GM23248 (cell line): ENCODE measurements around the gene CASQ2. TPM values are rescaled to one million over a fixed set of nuclear protein-coding genes. Genes with fewer than 3 reads are reported as not detected.

ENCODE experiments used
- DNase-seq: peaks from one replicate; pipeline ENCODE4 v3.0.0-alpha.2; 2015
- H2AFZ ChIP-seq: fragments of 200-600 bp; sonication (generic); 2 replicates; pipeline ENCODE4 v1.6.1; 2016; ENCODE audit warnings: antibody characterized with exemption
- H3F3A ChIP-seq: fragments of 200-600 bp; sonication (generic); 2 replicates; pipeline ENCODE4 v1.6.1; 2016; ENCODE audit warnings: mild to moderate bottlenecking, antibody characterized with exemption, mixed run types; ENCODE audit not compliant: insufficient read depth
- H3K27ac ChIP-seq: fragments of 200-600 bp; sonication (generic); 2 replicates; pipeline ENCODE4 v1.5.1; 2016; ENCODE audit warnings: mild to moderate bottlenecking
- H3K27me3 ChIP-seq: fragments of 200-600 bp; sonication (generic); replicated peaks from 2 replicates; pipeline ENCODE4 v1.6.1; 2016; ENCODE audit warnings: mild to moderate bottlenecking; ENCODE audit not compliant: insufficient read depth
- H3K36me3 ChIP-seq: fragments of 200-600 bp; sonication (generic); 2 replicates; pipeline ENCODE4 v1.6.1; 2016; ENCODE audit warnings: low read depth, mild to moderate bottlenecking
- H3K4me1 ChIP-seq: fragments of 200-600 bp; sonication (generic); 2 replicates; pipeline ENCODE4 v1.6.1; 2016; ENCODE audit warnings: mild to moderate bottlenecking; ENCODE audit not compliant: insufficient read depth
- H3K4me2 ChIP-seq: fragments of 200-600 bp; sonication (generic); one replicate; pipeline ENCODE4 v1.6.1; 2016; ENCODE audit warnings: mild to moderate bottlenecking; ENCODE audit not compliant: unreplicated experiment
- H3K4me3 ChIP-seq: fragments of 200-600 bp; sonication (generic); 2 replicates; pipeline ENCODE4 v1.5.1; 2016; ENCODE audit warnings: mild to moderate bottlenecking
- H3K79me2 ChIP-seq: fragments of 200-600 bp; sonication (generic); 2 replicates; pipeline ENCODE4 v1.6.1; 2016; ENCODE audit warnings: mild to moderate bottlenecking; ENCODE audit not compliant: insufficient read depth
- H3K9ac ChIP-seq: fragments of 200-600 bp; sonication (generic); 2 replicates; pipeline ENCODE4 v1.6.1; 2016; ENCODE audit warnings: mild to moderate bottlenecking
- H3K9me2 ChIP-seq: fragments of 200-600 bp; sonication (generic); 2 replicates; pipeline ENCODE4 v1.6.1; 2016; ENCODE audit warnings: mixed run types, mild to moderate bottlenecking, moderate library complexity; ENCODE audit not compliant: insufficient read depth
- H3K9me3 ChIP-seq: fragments of 200-600 bp; sonication (generic); one replicate; pipeline ENCODE4 v1.6.1; 2017; ENCODE audit warnings: low read depth
- H4K20me1 ChIP-seq: fragments of 200-600 bp; sonication (generic); 2 replicates; pipeline ENCODE4 v1.6.0; 2016; ENCODE audit not compliant: insufficient read depth
- EZH2 ChIP-seq: fragments of 200-600 bp; sonication (generic); IDR thresholded peaks from 2 replicates; pipeline ENCODE4 v1.6.1; 2018; ENCODE audit warnings: antibody characterized with exemption, mild to moderate bottlenecking; ENCODE audit not compliant: insufficient read depth, poor library complexity, severe bottlenecking
- EZH2phosphoT487 ChIP-seq: fragments of 200-600 bp; sonication (generic); IDR thresholded peaks from 2 replicates; pipeline ENCODE4 v1.6.1; 2018; ENCODE audit warnings: antibody characterized with exemption, moderate library complexity, mild to moderate bottlenecking, low read depth; ENCODE audit not compliant: insufficient read depth
- WGBS, 2 experiments: methylation state at CpG; one replicate each; pipeline ENCODE4 v1.1.6; 2015 to 2017; ENCODE audit warnings: low lambda C conversion rate in 2 of 2, low coverage in 1 of 2; ENCODE audit errors: missing lambda C conversion rate in 2 of 2; 5-methylcytosine and 5-hydroxymethylcytosine counted together
- in situ Hi-C: fragments of 300-500 bp; cut with MboI; formaldehyde crosslinking; loops from 2 replicates; pipeline ENCODE4 v1.15.0; 2020
- polyA plus RNA-seq: library from polyadenylated mRNA; unstranded; fragments of >200 nt; fragmentation: Nextera tagmentation; extraction: Ambion mirVana; gene quantifications from 2 replicates; pipeline ENCODE4 v1.2.1, GENCODE V29; 2016
- total RNA-seq: library from RNA; depleted of rRNA; stranded (reverse); fragments of >200 nt; shearing (Covaris generic); gene quantifications from 2 replicates; pipeline ENCODE4 v1.2.3, GENCODE V29; 2014

The CASQ2 gene
- total and polyA plus RNA-seq, 2 experiments from 2014 or later: not detected

GRCh38 chr1:115746021-115746690 is 22.4 kb downstream of the CASQ2 start:
- no peak overlapping the region for H3K27ac ChIP-seq
- no peaks in the 10 kb centered on the region for H3F3A ChIP-seq
- H2AFZ ChIP-seq: no peak overlapping the region
- peaks cover 10% of the 10 kb centered on the region; the same call in 1 of the 2 replicates for H3K27me3 ChIP-seq
- H3K4me2 ChIP-seq: no peak overlapping the region
- H3K9me3 ChIP-seq: no peaks in the 10 kb centered on the region
- no peak overlapping the region for H3K4me3 ChIP-seq
- no peak for DNase-seq
- H4K20me1 ChIP-seq: no peaks in the 10 kb centered on the region
- 64 to 73% methylated on average over 5 of the region's 5 CpGs for WGBS, 2 experiments
- TF ChIP-seq EZH2phosphoT487: no peak
- H3K79me2 ChIP-seq: no peaks in the 10 kb centered on the region
- no peaks in the 10 kb centered on the region for H3K36me3 ChIP-seq
- H3K9ac ChIP-seq: no peak overlapping the region
- H3K9me2 ChIP-seq: no peaks in the 10 kb centered on the region
- in situ Hi-C loops: no loop called here
- H3K4me1 ChIP-seq: no peaks in the 10 kb centered on the region

GRCh38 chr1:115744646-115745275 is 23.8 kb downstream of the CASQ2 start:
- TF ChIP-seq EZH2 (no peak), EZH2phosphoT487 (no peak)
- WGBS, 2 experiments: 72 to 75% methylated on average over 3 of the region's 3 CpGs
- Histone ChIP-seq H3K36me3 (no peaks in the 10 kb centered on the region), H3K9ac (no peak overlapping the region), H3K79me2 (no peaks in the 10 kb centered on the region), H3K9me2 (no peaks in the 10 kb centered on the region), H3F3A (no peaks in the 10 kb centered on the region), H3K4me2 (no peak overlapping the region), H3K4me1 (no peaks in the 10 kb centered on the region), H3K9me3 (no peaks in the 10 kb centered on the region), H4K20me1 (no peaks in the 10 kb centered on the region), H3K4me3 (no peak overlapping the region), H2AFZ (no peak overlapping the region), H3K27ac (no peak overlapping the region), H3K27me3 (peaks cover 7% of the 10 kb centered on the region; the same call in 1 of the 2 replicates)
- DNase-seq: no peak
- in situ Hi-C loops: no loop called here

- in situ Hi-C loops: no loop called here
Observed at GRCh38 chr1:115740811-115741210, 27.7 kb downstream of the CASQ2 start.

GRCh38 chr1:115732316-115732715 is 36.2 kb downstream of the CASQ2 start:
- Histone ChIP-seq H3K9ac (no peak overlapping the region), H3K9me2 (no peaks in the 10 kb centered on the region), H3K27me3 (peaks cover 4% of the 10 kb centered on the region; the same call in 1 of the 2 replicates), H3K4me1 (peaks cover 12% of the 10 kb centered on the region), H3K4me3 (no peak overlapping the region), H3K36me3 (no peaks in the 10 kb centered on the region), H3K9me3 (no peaks in the 10 kb centered on the region), H2AFZ (no peak overlapping the region), H4K20me1 (no peaks in the 10 kb centered on the region; the same call in 1 of the 2 replicates), H3K4me2 (no peak overlapping the region), H3K79me2 (no peaks in the 10 kb centered on the region), H3F3A (peaks cover 12% of the 10 kb centered on the region), H3K27ac (no peak overlapping the region)
- 60 to 66% methylated on average over 4 of the region's 4 CpGs for WGBS, 2 experiments
- in situ Hi-C loops: no loop called here
- TF ChIP-seq EZH2phosphoT487 (no peak), EZH2 (no peak)
- DNase-seq: no peak

More at GRCh38 chr1:115740811-115741210, 27.7 kb downstream of the CASQ2 start:
- TF ChIP-seq EZH2phosphoT487: no peak
- no peak for TF ChIP-seq EZH2
- Histone ChIP-seq H3K4me1 (no peaks in the 10 kb centered on the region), H3K4me3 (no peak overlapping the region), H3K9ac (no peak overlapping the region), H4K20me1 (no peaks in the 10 kb centered on the region), H3K79me2 (no peaks in the 10 kb centered on the region), H2AFZ (no peak overlapping the region), H3K27ac (no peak overlapping the region), H3K36me3 (no peaks in the 10 kb centered on the region), H3K9me3 (no peaks in the 10 kb centered on the region), H3K27me3 (no peaks in the 10 kb centered on the region; the same call in 1 of the 2 replicates), H3K4me2 (no peak overlapping the region), H3F3A (no peaks in the 10 kb centered on the region), H3K9me2 (no peaks in the 10 kb centered on the region)
- 14 to 26% methylated on average over 1 of the region's 1 CpG for WGBS, 2 experiments
- DNase-seq: no peak
